HepG2 (cell line): Measurements from ENCODE around the gene MRPL14. TPM values are rescaled to one million over a fixed set of nuclear protein-coding genes. Genes with fewer than 3 reads are reported as not detected.

ENCODE experiments used
- ARNT2 ChIP-seq: sonication (generic); formaldehyde crosslinking; IDR thresholded peaks from 2 replicates; pipeline ENCODE4 v1.8.0; 2022; ENCODE audit warnings: mild to moderate bottlenecking, low read depth, missing genetic modification reagents, moderate library complexity
- CCAR2 ChIP-seq: fragments of 200-400 bp; formaldehyde crosslinking; optimal IDR thresholded peaks from 2 replicates; pipeline ENCODE3; 2018; ENCODE audit warnings: low read depth, mild to moderate bottlenecking, low read length, moderate library complexity
- CHD4 ChIP-seq: fragments of 200-600 bp; sonication (generic); IDR thresholded peaks from 2 replicates; pipeline ENCODE4 v1.7.0; 2017; ENCODE audit warnings: mild to moderate bottlenecking, low read length, borderline replicate concordance
- FOXK2 ChIP-seq: fragments of 450-650 bp; IDR thresholded peaks from 2 replicates; pipeline ENCODE4 v1.6.1; 2016
- KDM6A ChIP-seq: IDR thresholded peaks from 2 replicates; pipeline ENCODE4 v1.6.1; 2016; ENCODE audit warnings: low read depth
- KLF15 ChIP-seq: sonication (generic); formaldehyde crosslinking; IDR thresholded peaks from 2 replicates; pipeline ENCODE4 v1.8.1; 2023; ENCODE audit warnings: borderline replicate concordance, mild to moderate bottlenecking, inconsistent platforms, missing genetic modification reagents, mixed read lengths
- KMT2B ChIP-seq: IDR thresholded peaks from 2 replicates; pipeline ENCODE4 v1.6.1; 2016; ENCODE audit warnings: missing genetic modification reagents, missing compliant biosample characterization
- NFIB ChIP-seq: sonication (generic); formaldehyde crosslinking; IDR thresholded peaks from 2 replicates; pipeline ENCODE4 v1.9.0; 2021; ENCODE audit warnings: missing genetic modification reagents, mild to moderate bottlenecking, borderline replicate concordance
- NFKB2 ChIP-seq: sonication (generic); formaldehyde crosslinking; IDR thresholded peaks from 2 replicates; pipeline ENCODE4 v1.4.0; 2020; ENCODE audit warnings: missing genetic modification reagents, borderline replicate concordance
- SOX5 ChIP-seq: IDR thresholded peaks from 2 replicates; pipeline ENCODE4 v1.6.1; 2016; ENCODE audit warnings: borderline replicate concordance
- ZNF136 ChIP-seq: sonication (generic); formaldehyde crosslinking; IDR thresholded peaks from 2 replicates; pipeline ENCODE4 v1.8.1; 2022; ENCODE audit warnings: low read depth, mild to moderate bottlenecking, moderate library complexity, missing genetic modification reagents
- ZNF431 ChIP-seq: sonication (generic); formaldehyde crosslinking; IDR thresholded peaks from 2 replicates; pipeline ENCODE4 v1.9.0; 2022; ENCODE audit warnings: missing genetic modification reagents, low read depth, mild to moderate bottlenecking, borderline replicate concordance
- ZNF652 ChIP-seq: IDR thresholded peaks from 2 replicates; pipeline ENCODE4 v1.6.1; 2016; ENCODE audit warnings: low read depth, borderline replicate concordance
- ZNF670 ChIP-seq: sonication (generic); formaldehyde crosslinking; IDR thresholded peaks from 2 replicates; pipeline ENCODE4 v1.8.0; 2022; ENCODE audit warnings: mild to moderate bottlenecking, missing genetic modification reagents, borderline replicate concordance
- ZNF772 ChIP-seq: sonication (generic); formaldehyde crosslinking; IDR thresholded peaks from 2 replicates; pipeline ENCODE4 v1.5.0; 2020; ENCODE audit warnings: mild to moderate bottlenecking, missing genetic modification reagents
- polyA plus RNA-seq, 8 experiments: library from polyadenylated mRNA; depleted of rRNA in 3 of 8; stranded (reverse) in 7 of 8; unstranded in 1 of 8; fragments of >200 nt; fragmentation: Illumina TruSeq in 4 of 8; extraction: Trizol in 4 of 8; gene quantifications; 2 replicates each; pipeline versions ENCODE4 v1.2.1 to v1.2.3, GENCODE V29; 2011 to 2016; ENCODE audit warnings: low read depth in 4 of 8, missing spikeins in 1 of 8, mixed read lengths in 1 of 8; ENCODE audit not compliant: insufficient read depth in 1 of 8
- total RNA-seq, 5 experiments: library from RNA; depleted of rRNA; stranded (reverse); fragments of >200 nt; fragmentation: Illumina TruSeq; extraction: Trizol; gene quantifications; 2 replicates each; pipeline ENCODE4 v1.2.3, GENCODE V29; 2016; ENCODE audit warnings: low read depth in 1 of 5
- TF ChIP-seq, protein P1 (sequence below): IDR thresholded peaks from 2 replicates; pipeline ENCODE4 v1.6.1; 2016; ENCODE audit warnings: missing compliant biosample characterization, missing genetic modification reagents, borderline replicate concordance
- TF ChIP-seq, protein P2 (sequence below): sonication (generic); formaldehyde crosslinking; IDR thresholded peaks from 2 replicates; pipeline ENCODE4 v1.8.1; 2023; ENCODE audit warnings: mild to moderate bottlenecking, inconsistent platforms, moderate library complexity, missing genetic modification reagents, borderline replicate concordance
- TF ChIP-seq, protein P3 (sequence below): sonication (generic); formaldehyde crosslinking; IDR thresholded peaks from 2 replicates; pipeline ENCODE4 v1.8.0; 2023; ENCODE audit warnings: mild to moderate bottlenecking, missing genetic modification reagents
- TF ChIP-seq, protein P4 (sequence below): sonication (generic); formaldehyde crosslinking; IDR thresholded peaks from 2 replicates; pipeline ENCODE4 v1.5.0; 2020; ENCODE audit warnings: missing genetic modification reagents
- TF ChIP-seq, protein P5 (sequence below): IDR thresholded peaks from 2 replicates; pipeline ENCODE4 v1.6.1; 2012; ENCODE audit warnings: inconsistent platforms
- TF ChIP-seq, protein P6 (sequence below): sonication (generic); formaldehyde crosslinking; IDR thresholded peaks from 2 replicates; pipeline ENCODE4 v1.5.1; 2020; ENCODE audit warnings: mild to moderate bottlenecking, missing genetic modification reagents, borderline replicate concordance

MRPL14 gene
- total and polyA plus RNA-seq, 2 of the 13 experiments (the other 11 are each of a cell fraction or from before 2014, with no cell fraction given), result 157 to 178 TPM

DNA sequence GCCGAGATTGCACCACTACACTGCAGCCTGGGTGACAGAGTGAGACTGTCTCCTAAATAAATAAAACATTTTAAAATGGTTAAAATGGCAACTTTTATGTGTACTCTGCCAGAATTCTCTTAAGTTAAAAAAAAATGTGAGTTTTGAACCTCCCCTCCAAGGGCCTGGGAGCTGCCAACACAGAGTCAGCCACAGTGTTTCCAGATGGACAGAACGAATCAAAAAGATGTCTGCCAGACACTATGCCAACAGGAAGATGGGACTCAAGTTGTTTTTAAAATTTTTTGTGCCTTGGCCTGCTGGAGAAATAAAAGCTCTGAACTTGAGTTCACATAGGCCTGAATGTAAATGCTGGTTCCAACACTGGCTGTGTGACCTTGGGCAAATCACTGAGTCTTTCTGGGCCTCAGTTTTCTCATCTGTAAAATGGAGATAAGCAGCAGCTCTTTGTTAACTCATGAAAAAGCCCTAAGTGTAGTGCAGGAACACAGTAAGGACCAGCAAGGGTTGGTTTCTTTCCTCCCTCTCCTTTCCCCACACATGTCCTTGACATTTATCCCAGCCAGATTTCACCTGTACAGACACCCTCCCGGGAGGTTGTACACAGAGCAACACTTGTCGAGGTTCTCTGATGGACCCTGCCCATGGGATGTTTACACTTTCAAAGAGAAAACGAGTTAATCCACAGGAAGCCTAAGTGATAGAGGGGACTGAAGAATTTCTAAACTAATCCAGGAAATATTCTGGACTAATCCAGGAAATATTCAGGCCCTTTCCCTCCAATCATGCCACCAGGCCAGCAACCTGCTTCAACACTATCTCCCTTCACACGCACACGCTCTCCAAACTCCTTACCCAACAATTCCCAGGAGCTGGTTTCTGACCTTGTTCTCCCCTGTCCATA lies 35.0 kb downstream of the MRPL14 start (continued):
- TF ChIP-seq, protein P1, sequence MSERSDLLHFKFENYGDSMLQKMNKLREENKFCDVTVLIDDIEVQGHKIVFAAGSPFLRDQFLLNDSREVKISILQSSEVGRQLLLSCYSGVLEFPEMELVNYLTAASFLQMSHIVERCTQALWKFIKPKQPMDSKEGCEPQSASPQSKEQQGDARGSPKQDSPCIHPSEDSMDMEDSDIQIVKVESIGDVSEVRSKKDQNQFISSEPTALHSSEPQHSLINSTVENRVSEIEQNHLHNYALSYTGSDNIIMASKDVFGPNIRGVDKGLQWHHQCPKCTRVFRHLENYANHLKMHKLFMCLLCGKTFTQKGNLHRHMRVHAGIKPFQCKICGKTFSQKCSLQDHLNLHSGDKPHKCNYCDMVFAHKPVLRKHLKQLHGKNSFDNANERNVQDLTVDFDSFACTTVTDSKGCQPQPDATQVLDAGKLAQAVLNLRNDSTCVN (CRISPR knock-in tag), result peak; percentile 68; the same call in 1 of the 2 replicates
- TF ChIP-seq ARNT2 (CRISPR knock-in tag), result no peak
- TF ChIP-seq, protein P2, sequence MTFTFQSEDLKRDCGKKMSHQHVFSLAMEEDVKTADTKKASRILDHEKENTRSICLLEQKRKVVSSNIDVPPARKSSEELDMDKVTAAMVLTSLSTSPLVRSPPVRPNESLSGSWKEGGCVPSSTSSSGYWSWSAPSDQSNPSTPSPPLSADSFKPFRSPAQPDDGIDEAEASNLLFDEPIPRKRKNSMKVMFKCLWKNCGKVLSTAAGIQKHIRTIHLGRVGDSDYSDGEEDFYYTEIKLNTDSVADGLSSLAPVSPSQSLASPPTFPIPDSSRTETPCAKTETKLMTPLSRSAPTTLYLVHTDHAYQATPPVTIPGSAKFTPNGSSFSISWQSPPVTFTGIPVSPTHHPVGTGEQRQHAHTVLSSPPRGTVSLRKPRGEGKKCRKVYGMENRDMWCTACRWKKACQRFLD (CRISPR knock-in tag), result 0 out of 2 replicates have a peak, but pooled peaks have one; percentile 48
- TF ChIP-seq ZNF431, result peak; percentile 62
- TF ChIP-seq KLF15 (CRISPR knock-in tag), result no peak
- TF ChIP-seq ZNF136 (CRISPR knock-in tag), result 0 out of 2 replicates have a peak, but pooled peaks have one; percentile 49
- TF ChIP-seq, protein P3, sequence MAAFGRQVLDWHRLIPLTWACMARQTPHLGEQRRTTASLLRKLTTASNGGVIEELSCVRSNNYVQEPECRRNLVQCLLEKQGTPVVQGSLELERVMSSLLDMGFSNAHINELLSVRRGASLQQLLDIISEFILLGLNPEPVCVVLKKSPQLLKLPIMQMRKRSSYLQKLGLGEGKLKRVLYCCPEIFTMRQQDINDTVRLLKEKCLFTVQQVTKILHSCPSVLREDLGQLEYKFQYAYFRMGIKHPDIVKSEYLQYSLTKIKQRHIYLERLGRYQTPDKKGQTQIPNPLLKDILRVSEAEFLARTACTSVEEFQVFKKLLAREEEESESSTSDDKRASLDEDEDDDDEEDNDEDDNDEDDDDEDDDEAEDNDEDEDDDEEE (CRISPR knock-in tag), result no peak
- TF ChIP-seq, protein P4, sequence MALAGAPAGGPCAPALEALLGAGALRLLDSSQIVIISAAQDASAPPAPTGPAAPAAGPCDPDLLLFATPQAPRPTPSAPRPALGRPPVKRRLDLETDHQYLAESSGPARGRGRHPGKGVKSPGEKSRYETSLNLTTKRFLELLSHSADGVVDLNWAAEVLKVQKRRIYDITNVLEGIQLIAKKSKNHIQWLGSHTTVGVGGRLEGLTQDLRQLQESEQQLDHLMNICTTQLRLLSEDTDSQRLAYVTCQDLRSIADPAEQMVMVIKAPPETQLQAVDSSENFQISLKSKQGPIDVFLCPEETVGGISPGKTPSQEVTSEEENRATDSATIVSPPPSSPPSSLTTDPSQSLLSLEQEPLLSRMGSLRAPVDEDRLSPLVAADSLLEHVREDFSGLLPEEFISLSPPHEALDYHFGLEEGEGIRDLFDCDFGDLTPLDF (CRISPR knock-in tag), result no peak
- TF ChIP-seq KMT2B (CRISPR knock-in tag), result peak; percentile 67
- TF ChIP-seq, protein P5, sequence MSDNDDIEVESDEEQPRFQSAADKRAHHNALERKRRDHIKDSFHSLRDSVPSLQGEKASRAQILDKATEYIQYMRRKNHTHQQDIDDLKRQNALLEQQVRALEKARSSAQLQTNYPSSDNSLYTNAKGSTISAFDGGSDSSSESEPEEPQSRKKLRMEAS, result peak; percentile 53; the same call in 1 of the 2 replicates
- no peak for TF ChIP-seq NFIB (CRISPR knock-in tag)
- TF ChIP-seq CCAR2, result no peak
- no peak for TF ChIP-seq NFKB2 (CRISPR knock-in tag)
- peak; percentile 76; the same call in 1 of the 2 replicates for TF ChIP-seq ZNF652
- peak; percentile 99 for TF ChIP-seq CHD4
- peak; percentile 85 for TF ChIP-seq ZNF670 (CRISPR knock-in tag)
- TF ChIP-seq SOX5 (CRISPR knock-in tag), result peak; percentile 79
- peak; percentile 81 for TF ChIP-seq KDM6A (CRISPR knock-in tag)
- TF ChIP-seq ZNF772 (CRISPR knock-in tag), result 0 out of 2 replicates have a peak, but pooled peaks have one; percentile 40
- TF ChIP-seq FOXK2, result peak; percentile 89
- TF ChIP-seq, protein P6, sequence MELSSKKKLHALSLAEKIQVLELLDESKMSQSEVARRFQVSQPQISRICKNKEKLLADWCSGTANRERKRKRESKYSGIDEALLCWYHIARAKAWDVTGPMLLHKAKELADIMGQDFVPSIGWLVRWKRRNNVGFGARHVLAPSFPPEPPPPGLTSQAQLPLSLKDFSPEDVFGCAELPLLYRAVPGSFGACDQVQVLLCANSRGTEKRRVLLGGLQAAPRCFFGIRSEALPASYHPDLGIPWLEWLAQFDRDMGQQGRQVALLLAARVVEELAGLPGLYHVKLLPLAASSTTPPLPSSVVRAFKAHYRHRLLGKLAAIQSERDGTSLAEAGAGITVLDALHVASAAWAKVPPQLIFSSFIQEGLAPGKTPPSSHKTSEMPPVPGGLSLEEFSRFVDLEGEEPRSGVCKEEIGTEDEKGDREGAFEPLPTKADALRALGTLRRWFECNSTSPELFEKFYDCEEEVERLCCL (CRISPR knock-in tag), result no peak; the same call in 1 of the 2 replicates
